SK-N-SH treated with all-trans-retinoic acid at 6 μM for 48 hours (cell line): ENCODE measurements around the gene ITGB2.

Experiments
- BACH2 ChIP-seq: fragments of 250-450 bp; sonication (Bioruptor Pico); IDR thresholded peaks from 2 replicates; pipeline ENCODE4 v1.9.0; 2021; ENCODE audit warnings: mild to moderate bottlenecking, borderline replicate concordance
- OSR1 ChIP-seq: fragments of 250-450 bp; sonication (Bioruptor Pico); IDR thresholded peaks from 2 replicates; pipeline ENCODE4 v1.8.0; 2022; ENCODE audit warnings: moderate library complexity, mild to moderate bottlenecking, inconsistent platforms
- PPARA ChIP-seq: fragments of 250-450 bp; sonication (Bioruptor Pico); IDR thresholded peaks from 2 replicates; pipeline ENCODE4 v1.5.0; 2020; ENCODE audit warnings: mild to moderate bottlenecking, borderline replicate concordance
- RARB ChIP-seq: fragments of 250-450 bp; sonication (Bioruptor Pico); IDR thresholded peaks from 2 replicates; pipeline ENCODE4 v1.8.0; 2021; ENCODE audit warnings: mild to moderate bottlenecking, moderate library complexity
- SNAI2 ChIP-seq: fragments of 250-450 bp; sonication (Bioruptor Pico); IDR thresholded peaks from 2 replicates; pipeline ENCODE4 v1.5.0; 2020; ENCODE audit warnings: mild to moderate bottlenecking, moderate library complexity
- TOX ChIP-seq: fragments of 250-450 bp; sonication (Bioruptor Pico); IDR thresholded peaks from 2 replicates; pipeline ENCODE4 v1.8.0; 2021; ENCODE audit warnings: mild to moderate bottlenecking, moderate library complexity, borderline replicate concordance
- ZFP30 ChIP-seq: fragments of 450-650 bp; formaldehyde crosslinking; IDR thresholded peaks from 2 replicates; pipeline ENCODE4 v1.5.0; 2022; ENCODE audit warnings: mild to moderate bottlenecking, moderate library complexity
- ZNF8 ChIP-seq: fragments of 450-650 bp; formaldehyde crosslinking; IDR thresholded peaks from 2 replicates; pipeline ENCODE4 v1.5.0; 2020; ENCODE audit warnings: mild to moderate bottlenecking, moderate library complexity
- TF ChIP-seq, protein P1 (sequence below): fragments of 250-450 bp; sonication (Bioruptor Pico); IDR thresholded peaks from 2 replicates; pipeline ENCODE4 v1.5.1; 2021; ENCODE audit warnings: mild to moderate bottlenecking, moderate library complexity
- TF ChIP-seq, protein P2 (sequence below): fragments of 250-450 bp; sonication (Bioruptor Pico); IDR thresholded peaks from 2 replicates; pipeline ENCODE4 v1.5.0; 2020; ENCODE audit warnings: mild to moderate bottlenecking, moderate library complexity
- TF ChIP-seq, protein P3 (sequence below): fragments of 250-450 bp; sonication (Bioruptor Pico); IDR thresholded peaks from 2 replicates; pipeline ENCODE4 v1.8.0; 2020; ENCODE audit warnings: mild to moderate bottlenecking, moderate library complexity, borderline replicate concordance

DNA sequence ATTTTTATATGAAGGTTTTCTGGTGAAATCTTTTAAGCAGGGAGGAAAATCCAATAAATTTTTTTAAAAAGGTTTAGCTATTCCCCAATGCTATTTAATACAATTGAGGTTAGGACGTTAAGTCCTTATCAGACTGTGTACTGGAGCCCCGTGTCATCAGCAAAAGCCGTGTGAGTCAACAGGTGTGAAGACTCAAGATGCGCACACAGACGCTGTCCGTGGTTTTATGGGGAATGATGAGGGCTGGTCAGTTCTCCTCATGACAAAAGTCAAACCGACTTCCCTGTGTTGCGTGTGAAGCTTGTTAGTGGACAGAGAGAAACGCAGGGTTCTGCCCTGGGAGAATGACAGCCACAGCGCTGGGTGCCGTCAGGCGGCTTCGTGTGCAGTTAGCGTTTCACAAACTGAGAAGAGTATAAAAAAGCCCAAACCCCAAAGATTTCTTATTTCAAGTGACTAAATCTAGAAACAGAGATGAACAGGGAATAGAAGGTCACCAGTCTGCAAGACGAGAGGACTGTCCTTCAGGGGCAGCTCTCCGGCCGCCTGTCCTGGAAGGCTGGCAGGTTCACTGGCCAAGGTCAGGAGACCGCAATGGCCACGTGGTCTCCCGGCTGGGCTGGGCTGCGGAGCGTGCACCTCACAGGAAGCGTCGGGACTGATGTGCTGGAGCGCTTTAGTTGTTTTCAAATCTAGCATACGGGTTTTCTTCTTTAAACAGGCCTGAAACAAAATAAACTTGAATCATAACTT, 69.6 kb downstream of the ITGB2 start:
- TF ChIP-seq TOX (CRISPR knock-in tag) (no peak), OSR1 (CRISPR knock-in tag) (no peak), ZFP30 (CRISPR knock-in tag) (no peak), RARB (no peak), PPARA (CRISPR knock-in tag) (no peak), ZNF8 (CRISPR knock-in tag) (no peak), SNAI2 (CRISPR knock-in tag) (no peak), BACH2 (no peak)
- TF ChIP-seq, protein P1, sequence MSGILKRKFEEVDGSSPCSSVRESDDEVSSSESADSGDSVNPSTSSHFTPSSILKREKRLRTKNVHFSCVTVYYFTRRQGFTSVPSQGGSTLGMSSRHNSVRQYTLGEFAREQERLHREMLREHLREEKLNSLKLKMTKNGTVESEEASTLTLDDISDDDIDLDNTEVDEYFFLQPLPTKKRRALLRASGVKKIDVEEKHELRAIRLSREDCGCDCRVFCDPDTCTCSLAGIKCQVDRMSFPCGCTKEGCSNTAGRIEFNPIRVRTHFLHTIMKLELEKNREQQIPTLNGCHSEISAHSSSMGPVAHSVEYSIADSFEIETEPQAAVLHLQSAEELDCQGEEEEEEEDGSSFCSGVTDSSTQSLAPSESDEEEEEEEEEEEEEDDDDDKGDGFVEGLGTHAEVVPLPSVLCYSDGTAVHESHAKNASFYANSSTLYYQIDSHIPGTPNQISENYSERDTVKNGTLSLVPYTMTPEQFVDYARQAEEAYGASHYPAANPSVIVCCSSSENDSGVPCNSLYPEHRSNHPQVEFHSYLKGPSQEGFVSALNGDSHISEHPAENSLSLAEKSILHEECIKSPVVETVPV (CRISPR knock-in tag): no peak
- TF ChIP-seq, protein P2, sequence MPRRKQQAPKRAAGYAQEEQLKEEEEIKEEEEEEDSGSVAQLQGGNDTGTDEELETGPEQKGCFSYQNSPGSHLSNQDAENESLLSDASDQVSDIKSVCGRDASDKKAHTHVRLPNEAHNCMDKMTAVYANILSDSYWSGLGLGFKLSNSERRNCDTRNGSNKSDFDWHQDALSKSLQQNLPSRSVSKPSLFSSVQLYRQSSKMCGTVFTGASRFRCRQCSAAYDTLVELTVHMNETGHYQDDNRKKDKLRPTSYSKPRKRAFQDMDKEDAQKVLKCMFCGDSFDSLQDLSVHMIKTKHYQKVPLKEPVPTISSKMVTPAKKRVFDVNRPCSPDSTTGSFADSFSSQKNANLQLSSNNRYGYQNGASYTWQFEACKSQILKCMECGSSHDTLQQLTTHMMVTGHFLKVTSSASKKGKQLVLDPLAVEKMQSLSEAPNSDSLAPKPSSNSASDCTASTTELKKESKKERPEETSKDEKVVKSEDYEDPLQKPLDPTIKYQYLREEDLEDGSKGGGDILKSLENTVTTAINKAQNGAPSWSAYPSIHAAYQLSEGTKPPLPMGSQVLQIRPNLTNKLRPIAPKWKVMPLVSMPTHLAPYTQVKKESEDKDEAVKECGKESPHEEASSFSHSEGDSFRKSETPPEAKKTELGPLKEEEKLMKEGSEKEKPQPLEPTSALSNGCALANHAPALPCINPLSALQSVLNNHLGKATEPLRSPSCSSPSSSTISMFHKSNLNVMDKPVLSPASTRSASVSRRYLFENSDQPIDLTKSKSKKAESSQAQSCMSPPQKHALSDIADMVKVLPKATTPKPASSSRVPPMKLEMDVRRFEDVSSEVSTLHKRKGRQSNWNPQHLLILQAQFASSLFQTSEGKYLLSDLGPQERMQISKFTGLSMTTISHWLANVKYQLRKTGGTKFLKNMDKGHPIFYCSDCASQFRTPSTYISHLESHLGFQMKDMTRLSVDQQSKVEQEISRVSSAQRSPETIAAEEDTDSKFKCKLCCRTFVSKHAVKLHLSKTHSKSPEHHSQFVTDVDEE: no peak
- TF ChIP-seq, protein P3, sequence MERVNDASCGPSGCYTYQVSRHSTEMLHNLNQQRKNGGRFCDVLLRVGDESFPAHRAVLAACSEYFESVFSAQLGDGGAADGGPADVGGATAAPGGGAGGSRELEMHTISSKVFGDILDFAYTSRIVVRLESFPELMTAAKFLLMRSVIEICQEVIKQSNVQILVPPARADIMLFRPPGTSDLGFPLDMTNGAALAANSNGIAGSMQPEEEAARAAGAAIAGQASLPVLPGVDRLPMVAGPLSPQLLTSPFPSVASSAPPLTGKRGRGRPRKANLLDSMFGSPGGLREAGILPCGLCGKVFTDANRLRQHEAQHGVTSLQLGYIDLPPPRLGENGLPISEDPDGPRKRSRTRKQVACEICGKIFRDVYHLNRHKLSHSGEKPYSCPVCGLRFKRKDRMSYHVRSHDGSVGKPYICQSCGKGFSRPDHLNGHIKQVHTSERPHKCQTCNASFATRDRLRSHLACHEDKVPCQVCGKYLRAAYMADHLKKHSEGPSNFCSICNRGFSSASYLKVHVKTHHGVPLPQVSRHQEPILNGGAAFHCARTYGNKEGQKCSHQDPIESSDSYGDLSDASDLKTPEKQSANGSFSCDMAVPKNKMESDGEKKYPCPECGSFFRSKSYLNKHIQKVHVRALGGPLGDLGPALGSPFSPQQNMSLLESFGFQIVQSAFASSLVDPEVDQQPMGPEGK (CRISPR knock-in tag): no peak
